Trophoblast cell (in vitro differentiated cells and primary cell): ENCODE measurements around the gene DDX42.

ENCODE experiments used
- DNase-seq, 2 donors: peaks; one replicate each; pipeline ENCODE4 v3.0.0-alpha.2; 2016
- H2AFZ ChIP-seq: 2 replicates; pipeline ENCODE4 v1.6.1; 2013; ENCODE audit warnings: low read length, moderate library complexity, mild to moderate bottlenecking; ENCODE audit not compliant: insufficient read depth, poor library complexity
- H2AK5ac ChIP-seq: 2 replicates; pipeline ENCODE4 v1.6.1; 2013; ENCODE audit warnings: mild to moderate bottlenecking, low read length
- H2BK120ac ChIP-seq: 2 replicates; pipeline ENCODE4 v1.6.1; 2013; ENCODE audit warnings: low read length, mild to moderate bottlenecking, moderate library complexity; ENCODE audit not compliant: insufficient read depth, poor library complexity
- H2BK12ac ChIP-seq: 2 replicates; pipeline ENCODE4 v1.6.1; 2013; ENCODE audit warnings: mild to moderate bottlenecking, low read length, moderate library complexity
- H2BK5ac ChIP-seq: 2 replicates; pipeline ENCODE4 v1.6.1; 2013; ENCODE audit warnings: low read length, low read depth, moderate library complexity, mild to moderate bottlenecking; ENCODE audit not compliant: poor library complexity
- H3K14ac ChIP-seq: 2 replicates; pipeline ENCODE4 v1.6.1; 2013; ENCODE audit warnings: mild to moderate bottlenecking, low read length
- H3K18ac ChIP-seq: 2 replicates; pipeline ENCODE4 v1.6.1; 2013; ENCODE audit warnings: mild to moderate bottlenecking, low read length
- H3K23ac ChIP-seq: 2 replicates; pipeline ENCODE4 v1.6.1; 2013; ENCODE audit warnings: low read length
- H3K27ac ChIP-seq: 2 replicates; pipeline ENCODE4 v1.5.1; 2013; ENCODE audit warnings: low read depth, mild to moderate bottlenecking, inconsistent platforms, low read length, moderate library complexity
- H3K27me3 ChIP-seq: 2 replicates; pipeline ENCODE4 v1.6.1; 2013; ENCODE audit warnings: inconsistent platforms, mild to moderate bottlenecking, low read length, moderate library complexity; ENCODE audit not compliant: insufficient read depth
- H3K36me3 ChIP-seq, 2 experiments: 1 replicate in 1 of 2; 2 replicates in 1 of 2; pipeline ENCODE4 v1.6.1; 2013; ENCODE audit warnings: low read length in 2 of 2, mild to moderate bottlenecking in 2 of 2, moderate library complexity in 1 of 2; ENCODE audit not compliant: insufficient read depth in 2 of 2, control insufficient read depth in 1 of 2
- H3K4ac ChIP-seq: 2 replicates; pipeline ENCODE4 v1.6.1; 2013; ENCODE audit warnings: low read depth, mild to moderate bottlenecking, low read length, moderate library complexity
- H3K4me1 ChIP-seq, 2 experiments: 1 replicate in 1 of 2; 2 replicates in 1 of 2; pipeline ENCODE4 v1.6.1; 2013; ENCODE audit warnings: low read length in 2 of 2, mild to moderate bottlenecking in 2 of 2, moderate library complexity in 1 of 2; ENCODE audit not compliant: insufficient read depth in 2 of 2, control insufficient read depth in 1 of 2
- H3K4me2 ChIP-seq: 2 replicates; pipeline ENCODE4 v1.6.1; 2013; ENCODE audit warnings: inconsistent platforms, mild to moderate bottlenecking, low read length, moderate library complexity
- H3K4me3 ChIP-seq: 2 replicates; pipeline ENCODE4 v1.5.1; 2013; ENCODE audit warnings: mild to moderate bottlenecking, low read depth, low read length, inconsistent platforms
- H3K79me1 ChIP-seq: one replicate; pipeline ENCODE4 v1.6.1; 2013; ENCODE audit warnings: low read length
- H3K79me2 ChIP-seq: 2 replicates; pipeline ENCODE4 v1.6.1; 2013; ENCODE audit warnings: low read length, mild to moderate bottlenecking; ENCODE audit not compliant: control insufficient read depth, insufficient read depth, poor library complexity
- H3K9ac ChIP-seq: 2 replicates; pipeline ENCODE4 v1.6.1; 2013; ENCODE audit warnings: mild to moderate bottlenecking, low read length
- H3K9me3 ChIP-seq: 2 replicates; pipeline ENCODE4 v1.6.1; 2013; ENCODE audit warnings: low read depth, mild to moderate bottlenecking, control low read depth, inconsistent platforms, low read length; ENCODE audit not compliant: insufficient read depth
- H4K12ac ChIP-seq: 2 replicates; pipeline ENCODE4 v1.6.1; 2013; ENCODE audit warnings: low read depth, mild to moderate bottlenecking, low read length, moderate library complexity
- H4K8ac ChIP-seq: 2 replicates; pipeline ENCODE4 v1.6.1; 2013; ENCODE audit warnings: low read depth, mild to moderate bottlenecking, low read length, moderate library complexity
- H4K91ac ChIP-seq: one replicate; pipeline ENCODE4 v1.6.1; 2013; ENCODE audit warnings: low read depth, mild to moderate bottlenecking, low read length, moderate library complexity
- WGBS: extraction: QIAGEN DNeasy Blood & Tissue Kit; methylation state at CpG from one replicate; pipeline ENCODE4 v1.1.7; 2013; ENCODE audit warnings: missing lambda C conversion rate; ENCODE audit not compliant: insufficient read length, insufficient coverage; ENCODE audit errors: extremely low coverage; 5-methylcytosine and 5-hydroxymethylcytosine counted together

The DDX42 gene

DNA sequence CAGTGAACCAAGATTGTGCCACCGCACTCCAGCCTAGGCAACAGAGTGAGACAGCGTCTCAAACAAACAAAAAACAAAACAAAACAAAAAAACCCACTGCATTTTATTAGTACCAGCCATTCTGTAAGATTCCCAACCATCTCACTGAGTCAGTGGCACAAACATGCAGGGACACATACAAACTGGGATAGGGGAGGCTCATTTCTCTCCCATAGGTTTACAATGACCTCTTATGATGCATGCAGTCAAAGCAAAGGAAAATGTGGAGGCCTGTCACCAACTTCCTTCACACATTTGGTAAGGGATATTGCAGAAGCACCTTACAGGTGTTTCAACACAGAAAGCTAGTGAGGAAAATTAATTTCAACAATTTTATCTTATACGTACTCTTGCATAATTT, 19.9 kb upstream of the DDX42 start:
- H3K27ac ChIP-seq, result no peak overlapping the region
- H3K23ac ChIP-seq, result no peak overlapping the region
- no peak overlapping the region for H3K4me2 ChIP-seq
- DNase-seq, result peak; percentile 36 to 49
- H3K4me1 ChIP-seq, result no peaks in the 10 kb centered on the region
- H2AFZ ChIP-seq, result no peak overlapping the region
- no peak overlapping the region for H2BK5ac ChIP-seq
- no peak overlapping the region for H4K91ac ChIP-seq
- H4K12ac ChIP-seq, result no peak overlapping the region
- H3K9me3 ChIP-seq, result no peaks in the 10 kb centered on the region
- H3K27me3 ChIP-seq, result no peaks in the 10 kb centered on the region
- H3K14ac ChIP-seq, result no peak overlapping the region
- no peak overlapping the region for H2BK120ac ChIP-seq
- H3K79me2 ChIP-seq, result no peaks in the 10 kb centered on the region
- H3K4me3 ChIP-seq, result no peak overlapping the region
- no peak overlapping the region for H3K9ac ChIP-seq
- no peak overlapping the region for H3K18ac ChIP-seq
- no peaks in the 10 kb centered on the region for H3K79me1 ChIP-seq
- H4K8ac ChIP-seq, result no peak overlapping the region
- peaks cover 23 to 37% of the 10 kb centered on the region in 2 experiments for H3K36me3 ChIP-seq
- H2AK5ac ChIP-seq, result no peak overlapping the region
- H3K4ac ChIP-seq, result no peak overlapping the region
- WGBS, result no CpG with 5 or more reads among the region's 3 CpGs
- H2BK12ac ChIP-seq, result no peak overlapping the region

- no peak for DNase-seq
- H4K12ac ChIP-seq, result no peak overlapping the region
- H3K27ac ChIP-seq, result no peak overlapping the region
- no peak overlapping the region for H3K9ac ChIP-seq
- H3K27me3 ChIP-seq, result no peaks in the 10 kb centered on the region
- H4K8ac ChIP-seq, result no peak overlapping the region
- no peak overlapping the region for H3K23ac ChIP-seq
- H3K4me1 ChIP-seq, result no peaks in the 10 kb centered on the region
- H3K4me2 ChIP-seq, result no peak overlapping the region
- H3K79me1 ChIP-seq, result no peaks in the 10 kb centered on the region
- no peak overlapping the region for H4K91ac ChIP-seq
- H3K36me3 ChIP-seq, result peaks cover 21 to 39% of the 10 kb centered on the region in 2 experiments
- H3K18ac ChIP-seq, result no peak overlapping the region
- H3K9me3 ChIP-seq, result no peaks in the 10 kb centered on the region
- H2BK120ac ChIP-seq, result no peak overlapping the region
- H3K4ac ChIP-seq, result no peak overlapping the region
- H3K14ac ChIP-seq, result no peak overlapping the region
- H3K79me2 ChIP-seq, result no peaks in the 10 kb centered on the region
- H3K4me3 ChIP-seq, result no peak overlapping the region
- H2BK5ac ChIP-seq, result no peak overlapping the region
- H2BK12ac ChIP-seq, result no peak overlapping the region
- no peak overlapping the region for H2AFZ ChIP-seq
- no CpG with 5 or more reads among the region's 2 CpGs for WGBS
- no peak overlapping the region for H2AK5ac ChIP-seq
Observed at GRCh38 chr17:63758428-63758827, 15.5 kb upstream of the DDX42 start.

GRCh38 chr17:63760771-63761539, 13.0 kb upstream of the DDX42 start:
- Histone ChIP-seq H3K4me1 (no peaks in the 10 kb centered on the region), H4K12ac (no peak overlapping the region), H3K4me3 (no peak overlapping the region), H2BK5ac (no peak overlapping the region), H2AK5ac (no peak overlapping the region), H4K8ac (no peak overlapping the region), H3K4me2 (no peak overlapping the region), H3K4ac (no peak overlapping the region), H3K79me1 (no peaks in the 10 kb centered on the region), H3K9me3 (no peaks in the 10 kb centered on the region), H2AFZ (no peak overlapping the region), H3K79me2 (no peaks in the 10 kb centered on the region), H3K9ac (no peak overlapping the region), H3K23ac (no peak overlapping the region), H3K27ac (no peak overlapping the region), H2BK120ac (no peak overlapping the region), H3K36me3 (peaks cover 14 to 31% of the 10 kb centered on the region in 2 experiments), H3K18ac (no peak overlapping the region), H3K27me3 (no peaks in the 10 kb centered on the region), H2BK12ac (no peak overlapping the region), H3K14ac (no peak overlapping the region), H4K91ac (no peak overlapping the region)
- DNase-seq, result peak in 1 of 2 donors; percentile 16
- no CpG with 5 or more reads among the region's 10 CpGs for WGBS

DNA sequence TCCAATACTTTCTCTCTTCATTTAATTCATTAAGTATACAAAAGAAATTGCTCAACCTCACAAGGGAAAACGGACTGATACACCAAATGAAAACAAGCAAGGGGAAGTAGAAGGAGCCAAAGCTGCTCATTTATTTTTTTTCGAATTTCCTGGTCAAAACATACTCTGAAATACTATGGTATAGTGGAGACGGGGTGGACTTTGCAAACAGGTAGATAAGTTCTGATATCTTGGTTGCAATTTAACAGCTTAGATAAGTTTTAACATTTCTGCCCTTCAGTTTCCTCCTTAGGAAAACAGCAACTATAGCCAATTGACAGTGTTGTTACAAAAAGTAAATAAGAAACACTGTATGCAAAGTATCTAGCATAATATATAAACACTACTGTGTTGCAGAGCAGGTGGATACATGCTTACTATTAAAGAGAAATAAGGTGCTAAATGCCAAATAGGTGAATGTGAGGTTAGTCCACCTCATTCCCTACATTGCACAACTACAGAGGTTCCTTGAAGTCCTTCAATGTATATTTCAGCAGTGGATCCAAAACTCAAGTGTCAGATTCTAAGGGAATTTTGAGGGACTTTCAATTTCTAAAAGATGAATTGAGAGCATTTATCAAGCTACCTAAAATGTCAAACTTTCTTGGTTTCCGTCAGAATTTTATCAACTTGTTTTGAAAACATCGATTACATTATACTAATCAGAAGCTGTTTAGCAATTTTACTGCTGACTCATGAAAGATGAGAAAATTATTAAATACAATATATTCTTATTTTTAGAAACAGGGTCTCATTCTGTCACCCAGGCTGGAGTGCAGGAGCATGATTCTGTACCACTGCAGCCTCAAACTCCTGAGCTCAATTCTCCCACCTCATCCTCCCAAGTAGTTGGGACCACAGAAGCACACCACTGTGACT, 11.6 kb upstream of the DDX42 start:
- no peak overlapping the region for H3K4me2 ChIP-seq
- H2BK12ac ChIP-seq, result no peak overlapping the region
- H4K8ac ChIP-seq, result no peak overlapping the region
- H3K4ac ChIP-seq, result no peak overlapping the region
- no peaks in the 10 kb centered on the region for H3K27me3 ChIP-seq
- no peak overlapping the region for H3K23ac ChIP-seq
- H3K9me3 ChIP-seq, result no peaks in the 10 kb centered on the region
- no peak overlapping the region for H2BK5ac ChIP-seq
- no peak overlapping the region for H3K9ac ChIP-seq
- WGBS, result no CpG with 5 or more reads among the region's 5 CpGs
- no peaks in the 10 kb centered on the region for H3K79me2 ChIP-seq
- peaks cover 14 to 25% of the 10 kb centered on the region in 2 experiments for H3K36me3 ChIP-seq
- no peak overlapping the region for H2AFZ ChIP-seq
- no peak overlapping the region for H3K4me3 ChIP-seq
- no peak overlapping the region for H2BK120ac ChIP-seq
- no peak overlapping the region for H3K27ac ChIP-seq
- no peak overlapping the region for H2AK5ac ChIP-seq
- H4K12ac ChIP-seq, result no peak overlapping the region
- no peaks in the 10 kb centered on the region for H3K79me1 ChIP-seq
- no peak overlapping the region for H3K14ac ChIP-seq
- DNase-seq, result no peak
- no peak overlapping the region for H3K18ac ChIP-seq
- H4K91ac ChIP-seq, result no peak overlapping the region
- H3K4me1 ChIP-seq, result no peaks in the 10 kb centered on the region
